Measurements from ENCODE around the gene ATXN2.
"Not testable (repeated sequence)": the region's sequence is repeated elsewhere in the genome, so short reads cannot be mapped to it uniquely, and the experiment has no call there.

ATXN2 gene

DNA sequence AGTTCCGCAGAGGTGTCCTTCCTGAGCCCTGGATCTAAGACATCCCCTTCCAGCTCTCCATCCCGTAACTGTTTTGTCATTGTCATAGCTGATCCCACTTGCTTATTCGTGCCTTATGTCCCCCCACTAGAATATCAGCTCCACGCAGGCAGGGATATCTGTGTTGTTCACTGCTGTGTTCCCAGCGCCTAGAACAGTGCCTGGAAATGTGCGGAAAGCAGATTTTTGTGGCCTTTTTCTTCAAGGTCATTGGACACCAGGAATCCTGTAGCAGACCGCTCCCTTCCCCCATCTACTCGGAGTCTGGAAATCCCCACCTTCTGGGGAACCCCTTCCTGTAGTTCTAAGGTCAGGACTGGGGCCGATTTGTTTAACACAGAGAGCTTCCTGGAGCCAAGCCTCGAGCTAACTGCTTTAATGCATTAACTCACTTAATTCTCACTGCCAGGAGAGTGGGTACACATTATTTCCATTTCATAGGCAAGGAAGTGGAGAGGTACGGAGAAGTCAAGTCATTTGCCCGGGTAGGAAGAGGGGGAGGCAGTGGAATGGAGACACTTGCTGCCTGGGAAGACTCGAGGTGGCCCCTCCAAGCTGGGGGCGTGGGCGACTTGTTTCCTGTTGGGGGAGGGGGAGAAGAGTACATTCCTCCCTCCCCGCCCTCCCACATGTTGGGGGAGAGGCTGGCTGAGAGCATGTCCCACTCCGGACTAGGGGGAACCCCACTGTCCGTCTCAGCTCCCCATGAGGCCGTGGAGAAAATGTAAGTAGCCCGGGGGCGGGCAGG is 194.6 kb downstream of the ATXN2 start:
- no peak for ATAC-seq
- TF ChIP-seq BACH2 (CRISPR knock-in tag; IDR thresholded peaks at IDR 0.05; ENCODE audit: borderline replicate concordance) (no peak), RARB (CRISPR knock-in tag; IDR thresholded peaks at IDR 0.05) (no peak), ZFP30 (CRISPR knock-in tag; IDR thresholded peaks at IDR 0.05) (no peak), SNAI2 (CRISPR knock-in tag; IDR thresholded peaks at IDR 0.05) (no peak), ZNF8 (CRISPR knock-in tag; IDR thresholded peaks at IDR 0.05) (no peak), ESRRG (CRISPR knock-in tag; IDR thresholded peaks at IDR 0.05) (no peak), TOX (CRISPR knock-in tag; IDR thresholded peaks at IDR 0.05; ENCODE audit: borderline replicate concordance) (no peak), ZNF565 (CRISPR knock-in tag; conservative IDR thresholded peaks at IDR 0.05; ENCODE audit: low read depth) (no peak)

DNA sequence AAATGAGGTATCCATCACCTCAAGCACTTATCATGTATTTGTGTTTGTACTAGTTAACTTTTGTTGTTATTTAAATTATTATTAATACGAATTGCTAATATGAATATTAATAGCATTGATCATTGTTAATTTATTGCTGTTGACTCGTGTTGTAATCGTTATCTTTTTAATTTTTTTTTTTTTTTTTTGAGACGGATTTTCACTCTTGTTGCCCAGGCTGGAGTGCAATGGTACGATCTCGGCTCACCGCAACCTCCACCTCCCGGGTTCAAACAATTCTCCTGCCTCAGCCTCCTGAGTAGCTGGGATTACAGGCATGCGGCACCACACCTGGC is 196.7 kb downstream of the ATXN2 start:
- not testable (repeated sequence) for ATAC-seq
